NB4 (cell line): Measurements from ENCODE around the gene OR2T11.

ENCODE experiments used
- CTCF ChIP-seq: IDR thresholded peaks from one replicate; pipeline ENCODE4 v1.5.1; 2012; ENCODE audit warnings: low read depth, low read length
- MAX ChIP-seq: IDR thresholded peaks from 2 replicates; pipeline ENCODE4 v1.6.1; 2011; ENCODE audit warnings: low read depth, low read length
- MYC ChIP-seq: IDR thresholded peaks from 2 replicates; pipeline ENCODE4 v1.6.1; 2011; ENCODE audit warnings: low read depth, low read length
- POLR2A ChIP-seq: IDR thresholded peaks from 2 replicates; pipeline ENCODE4 v1.6.1; 2011; ENCODE audit warnings: mild to moderate bottlenecking; ENCODE audit not compliant: insufficient read length; ENCODE audit errors: extremely low read depth

GRCh38 chr1:248585266-248585665, 49.6 kb downstream of the OR2T11 start:
- no peak for TF ChIP-seq CTCF
- no peak for TF ChIP-seq MAX
- no peak for TF ChIP-seq POLR2A
- TF ChIP-seq MYC = no peak
